ENCODE results near the gene GPATCH8.
A peak's percentile ranks its signal among the peaks of the same experiment; 100 is the strongest.

GPATCH8 gene

GRCh38 chr17:44360144-44360533 lies 143.1 kb downstream of the GPATCH8 start:
- DNase-seq (ENCODE audit: extremely low spot score, insufficient read length, low read depth) (no peak), FAIRE-seq (no peak)

DNA sequence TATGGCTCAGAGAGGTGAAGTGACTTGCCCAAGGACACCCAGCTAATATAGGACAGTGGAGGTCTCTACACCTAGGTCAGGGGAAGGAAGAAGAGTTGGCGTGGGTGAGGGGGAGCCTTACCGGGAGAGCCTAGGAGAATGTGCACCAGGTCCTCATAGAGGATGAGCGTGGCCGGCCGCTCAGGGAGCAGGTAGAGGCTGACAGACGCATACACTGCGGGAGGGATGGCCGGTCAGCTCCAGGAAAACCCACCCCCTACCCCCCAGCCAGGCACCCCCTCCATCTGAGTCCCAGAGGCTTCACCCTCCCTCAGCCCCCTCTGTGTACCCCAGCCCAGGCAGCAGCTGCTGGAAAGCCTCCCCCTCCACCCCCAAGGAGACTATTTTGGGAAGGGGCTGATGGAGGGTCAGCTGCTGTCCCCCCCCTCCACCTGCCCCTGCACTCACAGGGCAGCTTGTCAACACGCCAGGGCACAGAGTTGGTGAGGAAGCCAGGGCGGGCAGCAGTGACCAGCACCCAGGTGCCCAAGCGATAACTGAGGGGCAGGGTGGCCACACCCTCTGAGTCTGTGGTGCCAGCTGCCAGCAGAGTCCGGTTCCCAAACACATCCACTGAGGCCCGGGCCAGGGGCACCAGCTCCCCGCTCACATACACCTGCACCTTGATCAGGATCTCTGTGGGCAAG lies 143.6 kb downstream of the GPATCH8 start:
- DNase-seq (ENCODE audit: extremely low spot score, insufficient read length, low read depth) (no peak), FAIRE-seq (no peak)

GRCh38 chr17:44359006-44359405 lies 144.2 kb downstream of the GPATCH8 start:
- no peak for DNase-seq (ENCODE audit: extremely low spot score, insufficient read length, low read depth)
- no peak for FAIRE-seq

DNA sequence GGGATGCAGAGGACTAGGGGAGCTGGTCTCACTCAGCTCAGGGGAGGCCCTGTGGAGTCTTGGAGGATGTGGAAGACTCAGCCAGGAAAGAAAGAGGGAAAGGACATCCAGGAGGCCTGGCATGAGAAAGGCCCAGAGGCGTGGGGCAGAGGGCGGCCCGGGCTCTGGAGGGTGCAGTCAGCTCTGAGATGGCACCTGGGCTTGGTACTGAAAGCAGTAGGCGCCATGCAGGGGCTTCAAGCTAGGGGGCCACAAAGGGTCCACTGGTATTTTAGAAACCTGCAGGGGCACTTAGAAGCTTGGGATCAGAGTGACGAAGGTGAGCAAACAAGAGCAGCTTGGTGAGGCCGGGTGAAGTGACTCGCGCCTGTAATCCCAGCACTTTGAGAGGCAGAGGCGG lies 145.1 kb downstream of the GPATCH8 start:
- FAIRE-seq (no peak), DNase-seq (ENCODE audit: extremely low spot score, insufficient read length, low read depth) (no peak)

DNA sequence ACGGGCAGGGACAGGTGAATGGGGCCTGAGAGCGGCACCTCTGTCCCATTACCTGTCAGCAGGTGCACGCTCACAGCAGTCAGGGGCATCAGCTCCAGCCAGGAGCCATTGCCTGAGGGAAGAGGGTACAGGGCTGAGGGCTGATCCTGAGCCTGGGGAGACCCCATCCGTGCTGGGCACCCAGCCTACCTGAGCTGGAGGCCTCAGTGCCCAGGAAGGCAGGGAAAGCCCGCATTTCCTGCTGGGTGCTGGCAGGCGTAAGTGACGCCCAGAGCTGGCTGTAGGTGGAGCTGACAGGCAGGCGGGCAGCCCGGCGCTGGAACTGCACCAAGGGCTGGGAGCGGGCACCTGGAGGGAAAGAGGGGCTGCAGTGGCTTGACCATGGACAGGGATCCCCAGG lies 147.0 kb downstream of the GPATCH8 start:
- DNase-seq (ENCODE audit: extremely low spot score, insufficient read length, low read depth), result no peak
- no peak for FAIRE-seq

DNA sequence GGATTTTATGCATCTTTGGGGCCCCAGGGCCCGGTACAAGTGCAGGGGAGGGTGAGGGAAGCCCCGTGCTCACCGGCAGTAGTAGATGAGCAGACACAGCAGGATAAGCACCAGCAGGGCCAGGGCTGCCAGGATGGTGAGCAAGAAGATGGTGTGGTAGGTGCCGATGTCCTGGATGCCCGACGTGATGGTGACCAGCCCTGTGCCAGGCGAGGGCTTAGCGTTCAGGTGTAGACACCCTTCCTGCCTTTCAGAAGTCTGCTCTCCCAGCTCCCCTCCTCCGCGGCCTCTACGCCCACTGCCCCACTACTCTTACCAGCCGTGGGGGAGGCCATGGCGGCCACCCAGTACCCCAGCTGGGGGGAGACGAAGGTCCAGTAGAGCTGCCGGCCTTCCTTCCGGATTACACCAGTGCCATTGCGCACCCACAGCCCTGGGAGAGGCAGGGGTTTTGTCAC lies 147.5 kb downstream of the GPATCH8 start:
- FAIRE-seq (no peak), DNase-seq (ENCODE audit: extremely low spot score, insufficient read length, low read depth) (no peak)

DNA sequence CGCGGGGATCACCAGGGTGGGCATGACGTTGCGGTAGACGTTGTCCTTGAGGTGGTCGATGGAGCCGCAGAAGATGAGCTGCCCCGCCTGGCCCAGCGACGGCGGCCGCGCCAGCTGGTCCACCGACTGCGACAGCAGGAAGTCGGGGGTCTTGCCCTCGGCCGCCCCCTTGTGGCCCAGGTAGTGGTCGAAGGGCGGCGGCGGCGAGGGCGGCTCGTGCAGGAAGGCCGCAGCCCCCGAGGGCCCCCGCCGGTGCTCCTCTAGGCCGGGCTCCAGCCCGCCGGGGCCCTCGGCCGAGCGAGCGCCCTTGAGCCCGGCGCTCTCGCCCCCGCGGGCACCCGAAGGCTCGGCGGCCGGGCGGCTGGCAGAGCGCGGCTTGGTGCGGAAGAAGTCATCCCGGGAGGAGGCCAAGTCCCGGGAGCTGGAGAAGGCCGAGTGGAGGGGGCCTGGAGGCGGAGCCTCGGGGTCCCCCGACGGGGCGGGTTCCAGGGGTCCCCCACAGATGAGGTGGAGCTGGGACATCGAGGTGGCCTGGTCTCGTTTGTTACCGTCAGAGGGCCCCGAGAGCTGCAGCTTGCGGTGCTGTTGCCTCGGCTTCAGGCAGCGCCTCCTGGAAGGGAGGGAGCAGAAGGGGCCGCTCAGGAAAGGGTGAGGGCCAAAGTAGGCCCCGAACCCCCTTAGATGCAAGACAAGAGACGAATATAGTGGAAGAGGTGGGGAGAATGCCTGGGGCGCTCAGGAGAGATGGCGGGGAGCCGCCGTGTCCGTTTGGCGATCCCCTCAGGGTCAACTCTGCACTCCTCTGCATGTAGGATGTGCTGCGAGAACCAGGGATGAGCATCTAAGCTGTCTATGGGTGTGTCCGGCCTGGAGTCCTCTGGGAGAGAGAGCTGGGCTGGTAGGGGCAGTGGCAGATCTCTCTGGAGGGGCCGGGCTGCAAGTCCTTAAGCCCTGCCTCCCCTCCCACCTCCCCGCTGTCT lies 148.3 kb downstream of the GPATCH8 start:
- FAIRE-seq (peak; percentile 47), DNase-seq (ENCODE audit: extremely low spot score, insufficient read length, low read depth) (peak; percentile 65)

GRCh38 chr17:44353672-44354331 lies 149.4 kb downstream of the GPATCH8 start:
- DNase-seq (ENCODE audit: extremely low spot score, insufficient read length, low read depth) (no peak), FAIRE-seq (no peak)

- DNase-seq (ENCODE audit: extremely low spot score, insufficient read length, low read depth), result no peak
- no peak for FAIRE-seq
Measured at GRCh38 chr17:44352828-44353671, 150.2 kb downstream of the GPATCH8 start.

GRCh38 chr17:44351961-44352827 lies 151.0 kb downstream of the GPATCH8 start:
- DNase-seq (ENCODE audit: extremely low spot score, insufficient read length, low read depth) (no peak), FAIRE-seq (no peak)

GRCh38 chr17:44351464-44351863 lies 151.7 kb downstream of the GPATCH8 start:
- no peak for DNase-seq (ENCODE audit: extremely low spot score, insufficient read length, low read depth)
- FAIRE-seq, result no peak

GRCh38 chr17:44350733-44351226 lies 152.4 kb downstream of the GPATCH8 start:
- FAIRE-seq, result peak; percentile 90

DNA sequence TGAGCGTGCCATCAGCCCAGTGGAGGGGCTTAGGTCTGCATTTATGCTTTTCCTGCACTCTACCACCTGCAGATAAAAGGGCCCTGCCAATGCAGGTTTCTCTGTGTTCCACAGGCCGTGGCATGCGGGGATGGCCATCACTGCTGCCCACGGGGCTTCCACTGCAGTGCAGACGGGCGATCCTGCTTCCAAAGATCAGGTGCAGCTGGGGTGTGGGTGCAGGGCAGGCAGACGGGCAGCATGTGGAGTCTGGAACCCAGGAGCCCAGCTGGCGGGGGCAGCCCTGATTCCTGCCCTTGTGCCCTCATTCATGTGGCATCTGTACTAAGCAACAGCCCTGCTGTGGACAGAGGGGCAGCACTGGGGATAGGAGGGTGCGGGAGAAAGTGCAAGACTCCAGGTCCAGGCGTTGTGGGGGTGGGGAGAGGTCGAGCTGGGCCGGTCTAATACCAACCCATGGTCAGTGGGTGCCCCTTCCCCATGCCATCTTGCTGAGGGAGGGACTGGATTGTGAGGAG lies 153.6 kb downstream of the GPATCH8 start:
- FAIRE-seq (no peak), DNase-seq (ENCODE audit: extremely low spot score, insufficient read length, low read depth) (no peak)

More at GRCh38 chr17:44350733-44351226, 152.4 kb downstream of the GPATCH8 start:
- peak; percentile 67 for DNase-seq (ENCODE audit: extremely low spot score, insufficient read length, low read depth)

GRCh38 chr17:44348988-44349364 lies 154.2 kb downstream of the GPATCH8 start:
- DNase-seq (ENCODE audit: extremely low spot score, insufficient read length, low read depth), result no peak
- FAIRE-seq, result no peak

DNA sequence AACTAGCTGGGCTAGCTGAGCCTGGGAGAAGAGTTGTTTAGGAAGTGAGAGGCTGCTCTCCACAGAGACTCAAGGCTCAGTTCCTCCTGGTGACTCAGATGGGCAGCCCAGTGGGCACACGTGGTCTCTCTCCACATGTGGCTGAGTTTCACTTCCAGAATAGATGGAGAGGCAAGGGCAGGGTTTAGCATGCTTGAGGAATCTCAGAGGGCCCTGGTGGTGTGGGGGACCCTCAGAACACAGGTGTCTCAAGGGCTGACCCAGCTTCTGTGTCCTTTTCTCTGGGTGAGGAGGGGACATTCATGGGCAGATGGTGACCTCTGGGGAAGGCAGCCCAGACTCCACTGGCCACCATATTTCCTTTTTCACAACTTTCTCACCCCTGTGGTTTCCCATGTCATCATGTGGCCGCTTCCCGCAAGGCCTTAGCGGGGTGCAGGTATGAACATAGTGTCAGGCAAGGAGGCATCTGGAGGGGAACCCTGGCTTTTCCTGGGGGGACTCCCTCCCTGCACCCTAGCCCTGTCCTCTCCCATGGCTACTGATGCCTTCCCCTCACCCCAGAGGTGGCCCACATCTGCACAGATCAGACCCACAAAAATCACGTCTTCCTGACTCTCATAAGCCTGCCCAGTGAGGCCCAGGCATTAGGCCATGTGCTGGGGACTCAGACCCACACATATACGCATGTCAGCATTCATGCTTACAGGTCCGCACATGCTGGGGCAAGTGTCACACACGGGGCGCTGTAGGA lies 154.8 kb downstream of the GPATCH8 start:
- FAIRE-seq (peak; percentile 93), DNase-seq (ENCODE audit: extremely low spot score, insufficient read length, low read depth) (peak; percentile 74)
